GM12878 (cell line): ENCODE results near the gene P2RX4.
"Not testable (repeated sequence)": the region's sequence is repeated elsewhere in the genome, so short reads cannot be mapped to it uniquely, and the experiment has no call there.

Experiments
- CREM ChIP-seq: IDR thresholded peaks from 2 replicates; pipeline ENCODE4 v1.6.1; 2014; ENCODE audit warnings: antibody characterized with exemption, low read depth
- EED ChIP-seq: sonication (generic); IDR thresholded peaks from 2 replicates; pipeline ENCODE4 v1.6.1; 2016; ENCODE audit warnings: antibody characterized with exemption, low read depth
- EZH2 ChIP-seq: IDR thresholded peaks from 2 replicates; pipeline ENCODE4 v1.6.1; 2012; ENCODE audit warnings: low read depth, mild to moderate bottlenecking, control low read depth, inconsistent platforms, low read length, borderline replicate concordance; ENCODE audit not compliant: control insufficient read depth
- HCFC1 ChIP-seq: fragments of 150-350 bp; IDR thresholded peaks from 2 replicates; pipeline ENCODE4 v1.6.1; 2014; ENCODE audit warnings: low read length
- POLR2AphosphoS5 ChIP-seq: IDR thresholded peaks from 2 replicates; pipeline ENCODE4 v1.6.1; 2011; ENCODE audit warnings: mild to moderate bottlenecking, low read length, inconsistent platforms
- RAD21 ChIP-seq: IDR thresholded peaks from 2 replicates; pipeline ENCODE4 v1.6.1; 2011; ENCODE audit warnings: mild to moderate bottlenecking, low read depth, low read length, moderate library complexity; ENCODE audit not compliant: insufficient read depth
- RBBP5 ChIP-seq: fragments of 200-600 bp; sonication (generic); conservative IDR thresholded peaks from 2 replicates; pipeline ENCODE4 v1.6.1; 2016
- SREBF2 ChIP-seq: IDR thresholded peaks from 2 replicates; pipeline ENCODE4 v1.6.1; 2012; ENCODE audit warnings: mild to moderate bottlenecking, low read length
- ZNF24 ChIP-seq: fragments of 450-650 bp; IDR thresholded peaks from 2 replicates; pipeline ENCODE4 v1.6.1; 2017; ENCODE audit warnings: antibody characterized with exemption, mild to moderate bottlenecking
- ZNF274 ChIP-seq: IDR thresholded peaks from one replicate; pipeline ENCODE4 v1.8.0; 2011; ENCODE audit not compliant: insufficient read length, insufficient read depth
- TF ChIP-seq, protein P1 (sequence below), 3 experiments: IDR thresholded peaks in 2 of 3; conservative IDR thresholded peaks in 1 of 3; 2 replicates each; pipeline ENCODE4 v1.5.1; 2011; ENCODE audit warnings: low read depth in 3 of 3, low read length in 3 of 3, mild to moderate bottlenecking in 3 of 3, control low read depth in 2 of 3, moderate library complexity in 2 of 3, inconsistent platforms in 1 of 3, mixed read lengths in 1 of 3; ENCODE audit not compliant: control insufficient read depth in 2 of 3, insufficient read depth in 1 of 3; ENCODE audit errors: extremely low read depth in 1 of 3
- TF ChIP-seq, protein P2 (sequence below): fragments of 450-650 bp; IDR thresholded peaks from 2 replicates; pipeline ENCODE4 v1.6.1; 2018; ENCODE audit warnings: borderline replicate concordance, mild to moderate bottlenecking; ENCODE audit not compliant: partially characterized antibody
- TF ChIP-seq, protein P3 (sequence below): fragments of 450-650 bp; IDR thresholded peaks from 2 replicates; pipeline ENCODE4 v1.6.1; 2017; ENCODE audit warnings: mild to moderate bottlenecking

DNA sequence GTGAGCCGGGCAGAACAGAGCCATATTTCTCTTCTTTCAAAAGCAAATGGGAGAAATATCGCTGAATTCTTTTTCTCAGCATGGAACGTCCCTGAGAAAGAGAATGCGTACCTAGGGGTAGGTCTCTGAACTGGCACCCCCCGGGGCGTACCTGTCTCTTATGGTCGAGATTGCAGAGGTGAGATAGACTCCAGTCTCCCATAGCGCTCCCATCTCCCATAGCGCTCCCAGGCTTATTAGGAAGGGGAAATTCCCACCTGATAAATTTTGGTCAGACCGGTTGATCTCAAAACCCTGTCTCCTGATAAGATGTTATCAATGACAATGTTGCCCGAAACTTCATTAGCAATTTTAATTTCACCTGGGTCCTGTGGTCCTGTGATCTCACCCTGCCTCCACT lies 70.6 kb downstream of the P2RX4 start:
- TF ChIP-seq SREBF2, EZH2, POLR2AphosphoS5, EED, ZNF274, RAD21, RBBP5, HCFC1, CREM, ZNF24: not testable (repeated sequence)
- TF ChIP-seq, protein P1, sequence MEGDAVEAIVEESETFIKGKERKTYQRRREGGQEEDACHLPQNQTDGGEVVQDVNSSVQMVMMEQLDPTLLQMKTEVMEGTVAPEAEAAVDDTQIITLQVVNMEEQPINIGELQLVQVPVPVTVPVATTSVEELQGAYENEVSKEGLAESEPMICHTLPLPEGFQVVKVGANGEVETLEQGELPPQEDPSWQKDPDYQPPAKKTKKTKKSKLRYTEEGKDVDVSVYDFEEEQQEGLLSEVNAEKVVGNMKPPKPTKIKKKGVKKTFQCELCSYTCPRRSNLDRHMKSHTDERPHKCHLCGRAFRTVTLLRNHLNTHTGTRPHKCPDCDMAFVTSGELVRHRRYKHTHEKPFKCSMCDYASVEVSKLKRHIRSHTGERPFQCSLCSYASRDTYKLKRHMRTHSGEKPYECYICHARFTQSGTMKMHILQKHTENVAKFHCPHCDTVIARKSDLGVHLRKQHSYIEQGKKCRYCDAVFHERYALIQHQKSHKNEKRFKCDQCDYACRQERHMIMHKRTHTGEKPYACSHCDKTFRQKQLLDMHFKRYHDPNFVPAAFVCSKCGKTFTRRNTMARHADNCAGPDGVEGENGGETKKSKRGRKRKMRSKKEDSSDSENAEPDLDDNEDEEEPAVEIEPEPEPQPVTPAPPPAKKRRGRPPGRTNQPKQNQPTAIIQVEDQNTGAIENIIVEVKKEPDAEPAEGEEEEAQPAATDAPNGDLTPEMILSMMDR (IDR thresholded peaks at IDR 0.05 in 2 of 3, conservative IDR thresholded peaks at IDR 0.05 in 1 of 3; ENCODE audit: control insufficient read depth in 2 of 3, extremely low read depth in 1 of 3, insufficient read depth in 1 of 3, low read depth in 3 of 3, low read length in 3 of 3) = not testable (repeated sequence)
- TF ChIP-seq, protein P2, sequence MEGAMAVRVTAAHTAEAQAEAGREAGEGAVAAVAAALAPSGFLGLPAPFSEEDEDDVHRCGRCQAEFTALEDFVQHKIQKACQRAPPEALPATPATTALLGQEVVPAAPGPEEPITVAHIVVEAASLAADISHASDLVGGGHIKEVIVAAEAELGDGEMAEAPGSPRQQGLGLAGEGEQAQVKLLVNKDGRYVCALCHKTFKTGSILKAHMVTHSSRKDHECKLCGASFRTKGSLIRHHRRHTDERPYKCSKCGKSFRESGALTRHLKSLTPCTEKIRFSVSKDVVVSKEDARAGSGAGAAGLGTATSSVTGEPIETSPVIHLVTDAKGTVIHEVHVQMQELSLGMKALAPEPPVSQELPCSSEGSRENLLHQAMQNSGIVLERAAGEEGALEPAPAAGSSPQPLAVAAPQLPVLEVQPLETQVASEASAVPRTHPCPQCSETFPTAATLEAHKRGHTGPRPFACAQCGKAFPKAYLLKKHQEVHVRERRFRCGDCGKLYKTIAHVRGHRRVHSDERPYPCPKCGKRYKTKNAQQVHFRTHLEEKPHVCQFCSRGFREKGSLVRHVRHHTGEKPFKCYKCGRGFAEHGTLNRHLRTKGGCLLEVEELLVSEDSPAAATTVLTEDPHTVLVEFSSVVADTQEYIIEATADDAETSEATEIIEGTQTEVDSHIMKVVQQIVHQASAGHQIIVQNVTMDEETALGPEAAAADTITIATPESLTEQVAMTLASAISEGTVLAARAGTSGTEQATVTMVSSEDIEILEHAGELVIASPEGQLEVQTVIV = not testable (repeated sequence)
- TF ChIP-seq, protein P3, sequence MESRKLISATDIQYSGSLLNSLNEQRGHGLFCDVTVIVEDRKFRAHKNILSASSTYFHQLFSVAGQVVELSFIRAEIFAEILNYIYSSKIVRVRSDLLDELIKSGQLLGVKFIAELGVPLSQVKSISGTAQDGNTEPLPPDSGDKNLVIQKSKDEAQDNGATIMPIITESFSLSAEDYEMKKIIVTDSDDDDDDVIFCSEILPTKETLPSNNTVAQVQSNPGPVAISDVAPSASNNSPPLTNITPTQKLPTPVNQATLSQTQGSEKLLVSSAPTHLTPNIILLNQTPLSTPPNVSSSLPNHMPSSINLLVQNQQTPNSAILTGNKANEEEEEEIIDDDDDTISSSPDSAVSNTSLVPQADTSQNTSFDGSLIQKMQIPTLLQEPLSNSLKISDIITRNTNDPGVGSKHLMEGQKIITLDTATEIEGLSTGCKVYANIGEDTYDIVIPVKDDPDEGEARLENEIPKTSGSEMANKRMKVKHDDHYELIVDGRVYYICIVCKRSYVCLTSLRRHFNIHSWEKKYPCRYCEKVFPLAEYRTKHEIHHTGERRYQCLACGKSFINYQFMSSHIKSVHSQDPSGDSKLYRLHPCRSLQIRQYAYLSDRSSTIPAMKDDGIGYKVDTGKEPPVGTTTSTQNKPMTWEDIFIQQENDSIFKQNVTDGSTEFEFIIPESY = not testable (repeated sequence)
